GM23338 (cell line): ENCODE results near the gene RIC8A. TPM values are rescaled to one million over a fixed set of nuclear protein-coding genes. Genes with fewer than 3 reads are reported as not detected.

Source experiments
- ATAC-seq: fragments of 200-7000 bp; cut with Tn5 transposase; 3 replicates; pipeline ENCODE4 v1.9.1; 2020
- DNase-seq: peaks from one replicate; pipeline ENCODE4 v3.0.0-alpha.2; 2015; ENCODE audit warnings: low spot score
- H2AFZ ChIP-seq: fragments of 200-600 bp; sonication (generic); 2 replicates; pipeline ENCODE4 v1.8.0; 2016; ENCODE audit warnings: antibody characterized with exemption, mild to moderate bottlenecking, moderate library complexity
- H3F3A ChIP-seq: fragments of 200-600 bp; sonication (generic); replicated peaks from 2 replicates; pipeline ENCODE4 v1.8.0; 2017; ENCODE audit warnings: antibody characterized with exemption, mixed run types, low read depth
- H3K27ac ChIP-seq: fragments of 200-600 bp; sonication (generic); 2 replicates; pipeline ENCODE4 v1.6.1; 2016; ENCODE audit warnings: low read depth
- H3K27me3 ChIP-seq: fragments of 200-600 bp; sonication (generic); 2 replicates; pipeline ENCODE4 v1.8.0; 2016; ENCODE audit warnings: mild to moderate bottlenecking, mixed run types, moderate library complexity; ENCODE audit not compliant: insufficient read depth
- H3K36me3 ChIP-seq: fragments of 200-600 bp; sonication (generic); 2 replicates; pipeline ENCODE4 v1.8.0; 2016; ENCODE audit warnings: mild to moderate bottlenecking; ENCODE audit not compliant: insufficient read depth
- H3K4me1 ChIP-seq: fragments of 200-600 bp; sonication (generic); 2 replicates; pipeline ENCODE4 v1.8.0; 2016; ENCODE audit warnings: mild to moderate bottlenecking, moderate library complexity; ENCODE audit not compliant: insufficient read depth
- H3K4me2 ChIP-seq: fragments of 200-600 bp; sonication (generic); 2 replicates; pipeline ENCODE4 v1.7.1; 2017; ENCODE audit warnings: mixed run types
- H3K4me3 ChIP-seq: fragments of 200-600 bp; sonication (generic); 2 replicates; pipeline ENCODE4 v1.6.1; 2016; ENCODE audit warnings: mixed run types
- H3K79me2 ChIP-seq: fragments of 200-600 bp; sonication (generic); replicated peaks from 2 replicates; pipeline ENCODE4 v1.8.0; 2017; ENCODE audit warnings: mild to moderate bottlenecking; ENCODE audit not compliant: insufficient read depth
- H3K9me2 ChIP-seq: fragments of 200-600 bp; sonication (generic); 2 replicates; pipeline ENCODE4 v1.8.0; 2017; ENCODE audit not compliant: insufficient read depth
- H4K20me1 ChIP-seq: fragments of 200-600 bp; sonication (generic); replicated peaks from 2 replicates; pipeline ENCODE4 v1.8.0; 2017; ENCODE audit warnings: mild to moderate bottlenecking; ENCODE audit not compliant: insufficient read depth
- H3K27ac Mint-ChIP-seq: 2 replicates; pipeline ENCODE4 v1.8.0; 2020; ENCODE audit warnings: inconsistent platforms, mild to moderate bottlenecking, moderate library complexity, mixed read lengths
- H3K27me3 Mint-ChIP-seq: 3 replicates; pipeline ENCODE4 v1.8.0; 2022; ENCODE audit warnings: low read depth, mild to moderate bottlenecking, moderate library complexity, mixed read lengths, inconsistent platforms; ENCODE audit not compliant: insufficient read depth, poor library complexity
- H3K36me3 Mint-ChIP-seq: 3 replicates; pipeline ENCODE4 v1.8.0; 2021; ENCODE audit warnings: low read depth, mild to moderate bottlenecking, inconsistent platforms, moderate library complexity, mixed read lengths
- H3K4me1 Mint-ChIP-seq: 3 replicates; pipeline ENCODE4 v1.8.0; 2020; ENCODE audit warnings: mild to moderate bottlenecking, inconsistent platforms, mixed read lengths
- H3K4me3 Mint-ChIP-seq: 3 replicates; pipeline ENCODE4 v1.8.0; 2021; ENCODE audit warnings: moderate library complexity, mild to moderate bottlenecking, inconsistent platforms, mixed read lengths
- H3K9me3 Mint-ChIP-seq: 3 replicates; pipeline ENCODE4 v1.8.0; 2020; ENCODE audit warnings: moderate library complexity, mild to moderate bottlenecking, inconsistent platforms, mixed read lengths
- EZH2 ChIP-seq: fragments of 200-600 bp; sonication (generic); IDR thresholded peaks from one replicate; pipeline ENCODE4 v1.8.0; 2017; ENCODE audit warnings: antibody characterized with exemption, mild to moderate bottlenecking, low read depth; ENCODE audit not compliant: unreplicated experiment
- EZH2phosphoT487 ChIP-seq: fragments of 200-600 bp; sonication (generic); IDR thresholded peaks from one replicate; pipeline ENCODE4 v1.8.1; 2018; ENCODE audit warnings: antibody characterized with exemption; ENCODE audit not compliant: unreplicated experiment
- JUNB ChIP-seq: IDR thresholded peaks from one replicate; pipeline ENCODE4 v1.6.1; 2016; ENCODE audit warnings: antibody characterized with exemption; ENCODE audit not compliant: unreplicated experiment
- NANOG ChIP-seq: IDR thresholded peaks from 2 replicates; pipeline ENCODE4 v1.6.1; 2016; ENCODE audit warnings: antibody characterized with exemption, borderline replicate concordance
- POLR2AphosphoS5 ChIP-seq: IDR thresholded peaks from 2 replicates; pipeline ENCODE4 v1.6.1; 2016; ENCODE audit warnings: antibody characterized with exemption, low read depth
- STAT1 ChIP-seq: IDR thresholded peaks from one replicate; pipeline ENCODE4 v1.6.1; 2016; ENCODE audit warnings: antibody characterized with exemption; ENCODE audit not compliant: unreplicated experiment
- ZNF114 ChIP-seq: fragments of 250-450 bp; sonication (Bioruptor Pico); IDR thresholded peaks from 2 replicates; pipeline ENCODE4 v1.5.0; 2020; ENCODE audit warnings: mild to moderate bottlenecking, moderate library complexity
- ZNF331 ChIP-seq: fragments of 250-450 bp; sonication (Bioruptor Pico); IDR thresholded peaks from 2 replicates; pipeline ENCODE4 v1.5.0; 2020; ENCODE audit warnings: low read depth, mild to moderate bottlenecking, moderate library complexity
- polyA plus RNA-seq: library from polyadenylated mRNA; unstranded; fragments of >200 nt; fragmentation: Nextera tagmentation; extraction: Ambion mirVana; gene quantifications from 2 replicates; pipeline ENCODE4 v1.2.1, GENCODE V29; 2016
- total RNA-seq: library from RNA; depleted of rRNA; stranded (reverse); fragments of >200 nt; shearing (Covaris generic); gene quantifications from 2 replicates; pipeline ENCODE4 v1.2.3, GENCODE V29; 2014
- TF ChIP-seq, protein P1 (sequence below), 2 experiments: fragments of 200-600 bp in 1 of 2; sonication (generic) in 1 of 2; conservative IDR thresholded peaks; 2 replicates each; pipeline versions ENCODE4 v1.5.1 to v1.6.1; 2016 to 2017; ENCODE audit warnings: antibody characterized with exemption in 2 of 2, low read depth in 2 of 2, mild to moderate bottlenecking in 2 of 2, moderate library complexity in 1 of 2
- TF ChIP-seq, protein P2 (sequence below): IDR thresholded peaks from 2 replicates; pipeline ENCODE4 v1.6.1; 2016; ENCODE audit warnings: antibody characterized with exemption
- TF ChIP-seq, protein P3 (sequence below): fragments of 250-450 bp; sonication (Bioruptor Pico); IDR thresholded peaks from 2 replicates; pipeline ENCODE4 v1.5.0; 2020; ENCODE audit warnings: mild to moderate bottlenecking, moderate library complexity

RIC8A gene
- total and polyA plus RNA-seq, 2 experiments from 2014 or later, result 23.6 to 81.3 TPM

DNA sequence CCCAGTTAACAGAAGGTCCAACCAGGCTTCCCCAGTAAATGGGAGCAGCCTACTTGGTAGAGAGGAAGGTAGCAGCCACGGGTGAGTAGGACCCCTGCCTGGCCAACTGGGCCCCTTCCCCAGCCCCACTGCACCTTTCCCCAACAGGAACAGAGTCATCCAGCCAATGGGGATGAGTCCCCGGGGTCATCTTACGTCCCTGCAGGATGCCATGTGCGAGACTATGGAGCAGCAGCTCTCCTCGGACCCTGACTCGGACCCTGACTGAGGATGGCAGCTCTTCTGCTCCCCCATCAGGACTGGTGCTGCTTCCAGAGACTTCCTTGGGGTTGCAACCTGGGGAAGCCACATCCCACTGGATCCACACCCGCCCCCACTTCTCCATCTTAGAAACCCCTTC, 6.6 kb downstream of the RIC8A start:
- Histone ChIP-seq H3K36me3 (peaks cover 8% of the 10 kb centered on the region), H3K27me3 (no peaks in the 10 kb centered on the region)

More for the DNA sequence above, 6.6 kb downstream of the RIC8A start:
- H3K27me3 Mint-ChIP-seq, result peaks cover 9% of the 10 kb centered on the region
- no peaks in the 10 kb centered on the region for H3K9me2 ChIP-seq
- no peak overlapping the region for H2AFZ ChIP-seq
- H3K4me1 Mint-ChIP-seq, result peaks cover 4% of the 10 kb centered on the region; the same call in 1 of the 3 replicates
- peaks cover 63% of the 10 kb centered on the region for H3K36me3 Mint-ChIP-seq
- peaks cover 11% of the 10 kb centered on the region; the same call in 1 of the 2 replicates for H3K79me2 ChIP-seq
- peaks cover 7% of the 10 kb centered on the region; the same call in 1 of the 2 replicates for H3F3A ChIP-seq
- H3K4me3 Mint-ChIP-seq, result no peak overlapping the region
- no peaks in the 10 kb centered on the region; the same call in none of the 2 replicates for H4K20me1 ChIP-seq
- no peaks in the 10 kb centered on the region; the same call in 2 of the 3 replicates for H3K9me3 Mint-ChIP-seq
- H3K4me3 ChIP-seq, result no peak overlapping the region
- H3K4me1 ChIP-seq, result peaks cover 7% of the 10 kb centered on the region; the same call in 1 of the 2 replicates
- DNase-seq (no peak), ATAC-seq (no peak)
- H3K27ac ChIP-seq, result no peak overlapping the region
- TF ChIP-seq EZH2, result no peak
- TF ChIP-seq, protein P1, sequence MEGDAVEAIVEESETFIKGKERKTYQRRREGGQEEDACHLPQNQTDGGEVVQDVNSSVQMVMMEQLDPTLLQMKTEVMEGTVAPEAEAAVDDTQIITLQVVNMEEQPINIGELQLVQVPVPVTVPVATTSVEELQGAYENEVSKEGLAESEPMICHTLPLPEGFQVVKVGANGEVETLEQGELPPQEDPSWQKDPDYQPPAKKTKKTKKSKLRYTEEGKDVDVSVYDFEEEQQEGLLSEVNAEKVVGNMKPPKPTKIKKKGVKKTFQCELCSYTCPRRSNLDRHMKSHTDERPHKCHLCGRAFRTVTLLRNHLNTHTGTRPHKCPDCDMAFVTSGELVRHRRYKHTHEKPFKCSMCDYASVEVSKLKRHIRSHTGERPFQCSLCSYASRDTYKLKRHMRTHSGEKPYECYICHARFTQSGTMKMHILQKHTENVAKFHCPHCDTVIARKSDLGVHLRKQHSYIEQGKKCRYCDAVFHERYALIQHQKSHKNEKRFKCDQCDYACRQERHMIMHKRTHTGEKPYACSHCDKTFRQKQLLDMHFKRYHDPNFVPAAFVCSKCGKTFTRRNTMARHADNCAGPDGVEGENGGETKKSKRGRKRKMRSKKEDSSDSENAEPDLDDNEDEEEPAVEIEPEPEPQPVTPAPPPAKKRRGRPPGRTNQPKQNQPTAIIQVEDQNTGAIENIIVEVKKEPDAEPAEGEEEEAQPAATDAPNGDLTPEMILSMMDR (conservative IDR thresholded peaks at IDR 0.05; ENCODE audit: low read depth in 2 of 2), result no peak
- no peak for TF ChIP-seq JUNB
- TF ChIP-seq, protein P2, sequence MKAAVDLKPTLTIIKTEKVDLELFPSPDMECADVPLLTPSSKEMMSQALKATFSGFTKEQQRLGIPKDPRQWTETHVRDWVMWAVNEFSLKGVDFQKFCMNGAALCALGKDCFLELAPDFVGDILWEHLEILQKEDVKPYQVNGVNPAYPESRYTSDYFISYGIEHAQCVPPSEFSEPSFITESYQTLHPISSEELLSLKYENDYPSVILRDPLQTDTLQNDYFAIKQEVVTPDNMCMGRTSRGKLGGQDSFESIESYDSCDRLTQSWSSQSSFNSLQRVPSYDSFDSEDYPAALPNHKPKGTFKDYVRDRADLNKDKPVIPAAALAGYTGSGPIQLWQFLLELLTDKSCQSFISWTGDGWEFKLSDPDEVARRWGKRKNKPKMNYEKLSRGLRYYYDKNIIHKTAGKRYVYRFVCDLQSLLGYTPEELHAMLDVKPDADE, result no peak
- no peak for TF ChIP-seq ZNF114 (CRISPR knock-in tag)
- no peak for TF ChIP-seq POLR2AphosphoS5
- no peak for TF ChIP-seq NANOG
- TF ChIP-seq STAT1, result no peak
- TF ChIP-seq ZNF331 (CRISPR knock-in tag), result no peak
- TF ChIP-seq, protein P3, sequence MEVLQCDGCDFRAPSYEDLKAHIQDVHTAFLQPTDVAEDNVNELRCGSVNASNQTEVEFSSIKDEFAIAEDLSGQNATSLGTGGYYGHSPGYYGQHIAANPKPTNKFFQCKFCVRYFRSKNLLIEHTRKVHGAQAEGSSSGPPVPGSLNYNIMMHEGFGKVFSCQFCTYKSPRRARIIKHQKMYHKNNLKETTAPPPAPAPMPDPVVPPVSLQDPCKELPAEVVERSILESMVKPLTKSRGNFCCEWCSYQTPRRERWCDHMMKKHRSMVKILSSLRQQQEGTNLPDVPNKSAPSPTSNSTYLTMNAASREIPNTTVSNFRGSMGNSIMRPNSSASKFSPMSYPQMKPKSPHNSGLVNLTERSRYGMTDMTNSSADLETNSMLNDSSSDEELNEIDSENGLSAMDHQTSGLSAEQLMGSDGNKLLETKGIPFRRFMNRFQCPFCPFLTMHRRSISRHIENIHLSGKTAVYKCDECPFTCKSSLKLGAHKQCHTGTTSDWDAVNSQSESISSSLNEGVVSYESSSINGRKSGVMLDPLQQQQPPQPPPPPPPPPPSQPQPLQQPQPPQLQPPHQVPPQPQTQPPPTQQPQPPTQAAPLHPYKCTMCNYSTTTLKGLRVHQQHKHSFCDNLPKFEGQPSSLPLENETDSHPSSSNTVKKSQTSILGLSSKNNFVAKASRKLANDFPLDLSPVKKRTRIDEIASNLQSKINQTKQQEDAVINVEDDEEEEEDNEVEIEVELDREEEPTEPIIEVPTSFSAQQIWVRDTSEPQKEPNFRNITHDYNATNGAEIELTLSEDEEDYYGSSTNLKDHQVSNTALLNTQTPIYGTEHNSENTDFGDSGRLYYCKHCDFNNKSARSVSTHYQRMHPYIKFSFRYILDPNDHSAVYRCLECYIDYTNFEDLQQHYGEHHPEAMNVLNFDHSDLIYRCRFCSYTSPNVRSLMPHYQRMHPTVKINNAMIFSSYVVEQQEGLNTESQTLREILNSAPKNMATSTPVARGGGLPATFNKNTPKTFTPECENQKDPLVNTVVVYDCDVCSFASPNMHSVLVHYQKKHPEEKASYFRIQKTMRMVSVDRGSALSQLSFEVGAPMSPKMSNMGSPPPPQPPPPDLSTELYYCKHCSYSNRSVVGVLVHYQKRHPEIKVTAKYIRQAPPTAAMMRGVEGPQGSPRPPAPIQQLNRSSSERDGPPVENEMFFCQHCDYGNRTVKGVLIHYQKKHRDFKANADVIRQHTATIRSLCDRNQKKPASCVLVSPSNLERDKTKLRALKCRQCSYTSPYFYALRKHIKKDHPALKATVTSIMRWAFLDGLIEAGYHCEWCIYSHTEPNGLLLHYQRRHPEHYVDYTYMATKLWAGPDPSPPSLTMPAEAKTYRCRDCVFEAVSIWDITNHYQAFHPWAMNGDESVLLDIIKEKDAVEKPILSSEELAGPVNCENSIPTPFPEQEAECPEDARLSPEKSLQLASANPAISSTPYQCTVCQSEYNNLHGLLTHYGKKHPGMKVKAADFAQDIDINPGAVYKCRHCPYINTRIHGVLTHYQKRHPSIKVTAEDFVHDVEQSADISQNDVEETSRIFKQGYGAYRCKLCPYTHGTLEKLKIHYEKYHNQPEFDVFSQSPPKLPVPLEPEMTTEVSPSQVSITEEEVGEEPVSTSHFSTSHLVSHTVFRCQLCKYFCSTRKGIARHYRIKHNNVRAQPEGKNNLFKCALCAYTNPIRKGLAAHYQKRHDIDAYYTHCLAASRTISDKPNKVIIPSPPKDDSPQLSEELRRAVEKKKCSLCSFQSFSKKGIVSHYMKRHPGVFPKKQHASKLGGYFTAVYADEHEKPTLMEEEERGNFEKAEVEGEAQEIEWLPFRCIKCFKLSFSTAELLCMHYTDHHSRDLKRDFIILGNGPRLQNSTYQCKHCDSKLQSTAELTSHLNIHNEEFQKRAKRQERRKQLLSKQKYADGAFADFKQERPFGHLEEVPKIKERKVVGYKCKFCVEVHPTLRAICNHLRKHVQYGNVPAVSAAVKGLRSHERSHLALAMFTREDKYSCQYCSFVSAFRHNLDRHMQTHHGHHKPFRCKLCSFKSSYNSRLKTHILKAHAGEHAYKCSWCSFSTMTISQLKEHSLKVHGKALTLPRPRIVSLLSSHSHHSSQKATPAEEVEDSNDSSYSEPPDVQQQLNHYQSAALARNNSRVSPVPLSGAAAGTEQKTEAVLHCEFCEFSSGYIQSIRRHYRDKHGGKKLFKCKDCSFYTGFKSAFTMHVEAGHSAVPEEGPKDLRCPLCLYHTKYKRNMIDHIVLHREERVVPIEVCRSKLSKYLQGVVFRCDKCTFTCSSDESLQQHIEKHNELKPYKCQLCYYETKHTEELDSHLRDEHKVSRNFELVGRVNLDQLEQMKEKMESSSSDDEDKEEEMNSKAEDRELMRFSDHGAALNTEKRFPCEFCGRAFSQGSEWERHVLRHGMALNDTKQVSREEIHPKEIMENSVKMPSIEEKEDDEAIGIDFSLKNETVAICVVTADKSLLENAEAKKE (CRISPR knock-in tag), result no peak
- no peak for TF ChIP-seq EZH2phosphoT487
- H3K4me2 ChIP-seq, result no peak overlapping the region
- H3K27ac Mint-ChIP-seq, result no peak overlapping the region
